Loucy (cell line): ENCODE results near the gene PMFBP1.

Source experiments
- H2AFZ ChIP-seq: fragments of 200-600 bp; sonication (generic); 2 replicates; pipeline ENCODE4 v1.6.0; 2016; ENCODE audit warnings: antibody characterized with exemption, mild to moderate bottlenecking, low read length, moderate library complexity
- H3F3A ChIP-seq: fragments of 200-600 bp; 2 replicates; pipeline ENCODE4 v1.6.0; 2016; ENCODE audit warnings: antibody characterized with exemption, low read depth, mild to moderate bottlenecking
- H3K27me3 ChIP-seq: fragments of 200-600 bp; sonication (generic); 2 replicates; pipeline ENCODE4 v1.6.1; 2014; ENCODE audit warnings: low read length, mild to moderate bottlenecking; ENCODE audit not compliant: insufficient read depth, poor library complexity, severe bottlenecking
- H3K36me3 ChIP-seq: fragments of 200-600 bp; sonication (generic); 2 replicates; pipeline ENCODE4 v1.6.1; 2016; ENCODE audit warnings: low read length; ENCODE audit not compliant: insufficient read depth
- H3K4me1 ChIP-seq: fragments of 200-600 bp; sonication (generic); 2 replicates; pipeline ENCODE4 v1.5.1; 2014; ENCODE audit warnings: low read length, mild to moderate bottlenecking; ENCODE audit not compliant: insufficient read depth, poor library complexity, severe bottlenecking
- H3K4me2 ChIP-seq: fragments of 200-600 bp; sonication (generic); 2 replicates; pipeline ENCODE4 v1.6.0; 2014; ENCODE audit warnings: antibody characterized with exemption, low read length, low read depth, mild to moderate bottlenecking; ENCODE audit not compliant: poor library complexity, severe bottlenecking
- H3K4me3 ChIP-seq: fragments of 200-600 bp; sonication (generic); 2 replicates; pipeline ENCODE4 v1.5.1; 2014; ENCODE audit warnings: low read length, mild to moderate bottlenecking, mixed read lengths; ENCODE audit not compliant: poor library complexity, severe bottlenecking
- H3K79me2 ChIP-seq: fragments of 200-600 bp; sonication (generic); 2 replicates; pipeline ENCODE4 v1.6.1; 2014; ENCODE audit warnings: low read length; ENCODE audit not compliant: insufficient read depth
- H3K9ac ChIP-seq: fragments of 200-600 bp; sonication (generic); 2 replicates; pipeline ENCODE4 v1.6.0; 2014; ENCODE audit warnings: mild to moderate bottlenecking, low read depth, low read length, moderate library complexity; ENCODE audit not compliant: poor library complexity, severe bottlenecking
- H3K9me2 ChIP-seq: fragments of 200-600 bp; sonication (generic); replicated peaks from 2 replicates; pipeline ENCODE4 v1.6.1; 2016; ENCODE audit warnings: low read depth, low read length, mixed read lengths
- H3K9me3 ChIP-seq: fragments of 200-600 bp; sonication (generic); 2 replicates; pipeline ENCODE4 v1.6.1; 2014; ENCODE audit warnings: mild to moderate bottlenecking, antibody characterized with exemption, low read length, low read depth; ENCODE audit not compliant: insufficient read depth
- H4K20me1 ChIP-seq: fragments of 200-600 bp; sonication (generic); 2 replicates; pipeline ENCODE4 v1.6.0; 2014; ENCODE audit warnings: antibody characterized with exemption, low read length, mild to moderate bottlenecking; ENCODE audit not compliant: insufficient read depth, poor library complexity, severe bottlenecking
- EZH2phosphoT487 ChIP-seq: fragments of 200-600 bp; IDR thresholded peaks from 2 replicates; pipeline ENCODE4 v1.6.1; 2018; ENCODE audit warnings: antibody characterized with exemption, mild to moderate bottlenecking, moderate library complexity, borderline replicate concordance
- TF ChIP-seq, protein P1 (sequence below): fragments of 200-600 bp; sonication (generic); conservative IDR thresholded peaks from 2 replicates; pipeline ENCODE4 v1.5.1; 2014; ENCODE audit warnings: mild to moderate bottlenecking, antibody characterized with exemption, low read length

The PMFBP1 gene

DNA sequence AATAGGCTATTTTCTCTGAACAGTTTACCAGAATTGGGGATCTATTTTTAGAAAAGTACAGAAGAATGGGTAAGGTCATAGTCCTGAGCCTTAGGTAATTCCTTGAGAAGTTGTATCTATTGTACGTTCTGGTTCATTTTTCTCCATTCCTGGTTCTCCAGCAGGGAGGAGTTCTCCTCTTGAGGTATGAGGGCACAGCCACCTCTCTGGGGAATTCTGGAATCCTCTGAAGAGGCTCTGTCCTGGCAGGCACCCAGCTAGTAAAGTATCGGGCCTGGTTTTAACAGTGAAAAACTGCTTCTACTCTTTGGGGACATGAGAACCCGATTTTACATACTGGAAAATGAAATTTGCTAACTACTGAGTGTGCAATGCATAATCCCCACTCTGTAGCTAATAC is 19.6 kb upstream of the PMFBP1 start:
- Histone ChIP-seq H2AFZ (no peak overlapping the region), H3K9me2 (no peaks in the 10 kb centered on the region), H3K4me3 (no peak overlapping the region), H4K20me1 (no peaks in the 10 kb centered on the region), H3K9ac (no peak overlapping the region), H3K36me3 (no peaks in the 10 kb centered on the region), H3K4me1 (no peaks in the 10 kb centered on the region), H3F3A (no peaks in the 10 kb centered on the region), H3K9me3 (no peaks in the 10 kb centered on the region), H3K4me2 (no peak overlapping the region), H3K79me2 (no peaks in the 10 kb centered on the region), H3K27me3 (no peaks in the 10 kb centered on the region)
- TF ChIP-seq, protein P1, sequence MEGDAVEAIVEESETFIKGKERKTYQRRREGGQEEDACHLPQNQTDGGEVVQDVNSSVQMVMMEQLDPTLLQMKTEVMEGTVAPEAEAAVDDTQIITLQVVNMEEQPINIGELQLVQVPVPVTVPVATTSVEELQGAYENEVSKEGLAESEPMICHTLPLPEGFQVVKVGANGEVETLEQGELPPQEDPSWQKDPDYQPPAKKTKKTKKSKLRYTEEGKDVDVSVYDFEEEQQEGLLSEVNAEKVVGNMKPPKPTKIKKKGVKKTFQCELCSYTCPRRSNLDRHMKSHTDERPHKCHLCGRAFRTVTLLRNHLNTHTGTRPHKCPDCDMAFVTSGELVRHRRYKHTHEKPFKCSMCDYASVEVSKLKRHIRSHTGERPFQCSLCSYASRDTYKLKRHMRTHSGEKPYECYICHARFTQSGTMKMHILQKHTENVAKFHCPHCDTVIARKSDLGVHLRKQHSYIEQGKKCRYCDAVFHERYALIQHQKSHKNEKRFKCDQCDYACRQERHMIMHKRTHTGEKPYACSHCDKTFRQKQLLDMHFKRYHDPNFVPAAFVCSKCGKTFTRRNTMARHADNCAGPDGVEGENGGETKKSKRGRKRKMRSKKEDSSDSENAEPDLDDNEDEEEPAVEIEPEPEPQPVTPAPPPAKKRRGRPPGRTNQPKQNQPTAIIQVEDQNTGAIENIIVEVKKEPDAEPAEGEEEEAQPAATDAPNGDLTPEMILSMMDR: no peak
- TF ChIP-seq EZH2phosphoT487: no peak

DNA sequence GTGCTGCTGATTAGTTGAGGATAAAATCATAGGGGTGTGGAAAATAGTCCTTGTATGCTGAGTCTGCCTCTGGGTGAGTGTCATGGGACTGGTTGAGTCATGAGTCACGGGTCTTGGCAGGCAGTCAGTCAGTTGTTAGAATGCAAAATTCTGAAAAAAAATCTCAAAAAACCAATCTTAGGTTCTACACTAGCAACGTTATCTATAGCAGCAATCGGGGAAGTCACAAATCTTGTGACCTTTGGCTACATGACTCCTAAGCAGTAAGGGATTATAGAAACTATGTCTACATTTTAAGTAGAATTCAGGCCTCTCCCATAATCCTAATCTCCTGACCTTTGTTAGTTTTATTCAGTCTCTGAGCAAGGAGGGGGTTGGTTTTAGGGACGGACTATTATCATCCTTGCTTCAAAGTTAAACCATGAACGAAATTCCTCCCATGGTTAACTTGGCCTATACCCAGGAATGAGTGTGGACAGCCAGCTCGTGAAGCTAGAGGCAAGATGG is 18.0 kb upstream of the PMFBP1 start:
- no peak overlapping the region for H3K4me3 ChIP-seq
- no peaks in the 10 kb centered on the region for H3K27me3 ChIP-seq
- H3K9me2 ChIP-seq: no peaks in the 10 kb centered on the region
- no peaks in the 10 kb centered on the region for H3K36me3 ChIP-seq
- no peak overlapping the region for H3K9ac ChIP-seq
- H3K4me1 ChIP-seq: no peaks in the 10 kb centered on the region
- TF ChIP-seq, protein P1: no peak
- TF ChIP-seq EZH2phosphoT487: no peak
- no peaks in the 10 kb centered on the region for H3K79me2 ChIP-seq
- no peak overlapping the region for H2AFZ ChIP-seq
- no peak overlapping the region for H3K4me2 ChIP-seq
- H4K20me1 ChIP-seq: no peaks in the 10 kb centered on the region
- no peaks in the 10 kb centered on the region for H3F3A ChIP-seq
- no peaks in the 10 kb centered on the region for H3K9me3 ChIP-seq

DNA sequence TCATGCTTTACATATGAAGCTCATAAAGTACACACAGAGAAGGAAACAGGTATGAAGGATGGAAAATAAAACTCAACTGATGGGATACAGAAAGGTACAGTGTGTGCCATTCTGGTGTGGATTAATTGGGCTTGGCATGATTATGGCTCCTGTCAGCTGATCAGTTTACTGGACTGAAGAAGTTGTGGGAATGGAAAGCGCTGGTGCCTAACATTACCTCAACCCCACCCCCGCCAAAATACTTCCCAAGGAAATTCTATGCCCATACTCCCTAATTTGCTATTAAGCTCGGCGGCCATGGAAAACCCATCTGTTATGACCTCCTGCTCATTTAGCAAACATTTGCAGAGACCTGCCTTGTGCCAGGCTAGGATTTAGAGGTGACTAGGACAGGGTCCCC is 16.6 kb upstream of the PMFBP1 start:
- Histone ChIP-seq H3K9me3 (no peaks in the 10 kb centered on the region), H4K20me1 (no peaks in the 10 kb centered on the region), H3K79me2 (no peaks in the 10 kb centered on the region), H3K4me3 (no peak overlapping the region), H3K9me2 (no peaks in the 10 kb centered on the region), H2AFZ (no peak overlapping the region), H3K4me1 (no peaks in the 10 kb centered on the region), H3K4me2 (no peak overlapping the region), H3K27me3 (no peaks in the 10 kb centered on the region), H3F3A (no peaks in the 10 kb centered on the region), H3K36me3 (no peaks in the 10 kb centered on the region), H3K9ac (no peak overlapping the region)
- TF ChIP-seq EZH2phosphoT487: no peak

DNA sequence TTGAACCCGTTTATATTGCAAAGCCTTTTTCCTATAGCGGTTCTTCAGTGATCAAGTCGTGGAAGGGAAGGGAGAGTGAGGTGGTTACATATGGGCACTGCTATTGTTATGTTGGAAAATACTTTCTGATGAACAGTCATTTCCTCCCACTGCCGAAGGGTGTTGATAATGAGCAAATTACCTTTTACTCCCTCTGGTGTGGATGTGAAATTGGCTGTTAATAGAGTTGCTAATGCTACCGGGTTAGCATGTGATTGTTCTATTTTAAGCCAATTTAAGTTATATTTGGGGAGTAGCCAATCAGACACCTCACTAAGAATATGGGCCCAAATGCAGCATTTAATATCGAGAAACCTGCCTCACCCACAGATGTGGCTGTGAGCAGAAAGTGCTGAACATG is 15.6 kb upstream of the PMFBP1 start:
- no peaks in the 10 kb centered on the region for H3F3A ChIP-seq
- H3K9ac ChIP-seq: no peak overlapping the region
- H3K9me2 ChIP-seq: no peaks in the 10 kb centered on the region
- no peaks in the 10 kb centered on the region for H3K27me3 ChIP-seq
- no peak overlapping the region for H3K4me3 ChIP-seq
- no peaks in the 10 kb centered on the region for H3K9me3 ChIP-seq
- H2AFZ ChIP-seq: no peak overlapping the region
- H3K4me1 ChIP-seq: no peaks in the 10 kb centered on the region
- TF ChIP-seq, protein P1: no peak
- no peak for TF ChIP-seq EZH2phosphoT487
- no peak overlapping the region for H3K4me2 ChIP-seq
- H3K79me2 ChIP-seq: no peaks in the 10 kb centered on the region
- no peaks in the 10 kb centered on the region for H3K36me3 ChIP-seq
- H4K20me1 ChIP-seq: no peaks in the 10 kb centered on the region
